Stimulated activated naive CD4-positive, alpha-beta T cell (primary cell): ENCODE measurements around the gene ADIRF.
"Not testable (repeated sequence)": the region's sequence is repeated elsewhere in the genome, so short reads cannot be mapped to it uniquely, and the experiment has no call there.

ENCODE experiments used
- DNase-seq, 6 experiments: peaks; one replicate each; lab custom pipeline; 2025; lab: John Stamatoyannopoulos, UW

Gene ADIRF

GRCh38 chr10:86946213-86947155 lies 21.8 kb upstream of the ADIRF start:
- DNase-seq, result no peak

- DNase-seq, result not testable (repeated sequence)
Measured at GRCh38 chr10:86947806-86948205, 20.5 kb upstream of the ADIRF start.

GRCh38 chr10:86950349-86950748 lies 17.9 kb upstream of the ADIRF start:
- peak in 3 of 6 experiments; percentile 21 to 60 (median 34) for DNase-seq

- DNase-seq, result no peak
Measured at GRCh38 chr10:86951184-86951761, 17.0 kb upstream of the ADIRF start.

GRCh38 chr10:86952106-86952505 lies 16.2 kb upstream of the ADIRF start:
- DNase-seq, result no peak

GRCh38 chr10:86952697-86953096 lies 15.6 kb upstream of the ADIRF start:
- DNase-seq, result not testable (repeated sequence)

GRCh38 chr10:86953747-86954680 lies 14.3 kb upstream of the ADIRF start:
- DNase-seq, result no peak

GRCh38 chr10:86954681-86955500 lies 13.4 kb upstream of the ADIRF start:
- no peak for DNase-seq

- no peak for DNase-seq
Measured at GRCh38 chr10:86955501-86956194, 12.6 kb upstream of the ADIRF start.

GRCh38 chr10:86956195-86956847 lies 12.0 kb upstream of the ADIRF start:
- no peak for DNase-seq

GRCh38 chr10:86956848-86957448 lies 11.3 kb upstream of the ADIRF start:
- no peak for DNase-seq

GRCh38 chr10:86957471-86958115 lies 10.7 kb upstream of the ADIRF start, which contains the start of gene MMRN2:
Gene MMRN2 (minus strand): TSS chr10:86957615. CDS start chr10:86957541, 74 bp downstream.
- DNase-seq, result no peak

- no peak for DNase-seq
Measured at GRCh38 chr10:86958116-86958900, 10.0 kb upstream of the ADIRF start, which contains the start of gene SNCG. Gene SNCG (plus strand): TSS chr10:86958599. CDS start chr10:86958698, 99 bp downstream.

- no peak for DNase-seq
Measured at GRCh38 chr10:86958901-86959736, 9.2 kb upstream of the ADIRF start.

GRCh38 chr10:86959737-86960002 lies 8.6 kb upstream of the ADIRF start:
- no peak for DNase-seq

GRCh38 chr10:86960003-86960862 lies 8.0 kb upstream of the ADIRF start:
- DNase-seq, result peak in 3 of 6 experiments; percentile 10 to 46 (median 19)
